Measurements from ENCODE around the gene EFHD1.

DNA sequence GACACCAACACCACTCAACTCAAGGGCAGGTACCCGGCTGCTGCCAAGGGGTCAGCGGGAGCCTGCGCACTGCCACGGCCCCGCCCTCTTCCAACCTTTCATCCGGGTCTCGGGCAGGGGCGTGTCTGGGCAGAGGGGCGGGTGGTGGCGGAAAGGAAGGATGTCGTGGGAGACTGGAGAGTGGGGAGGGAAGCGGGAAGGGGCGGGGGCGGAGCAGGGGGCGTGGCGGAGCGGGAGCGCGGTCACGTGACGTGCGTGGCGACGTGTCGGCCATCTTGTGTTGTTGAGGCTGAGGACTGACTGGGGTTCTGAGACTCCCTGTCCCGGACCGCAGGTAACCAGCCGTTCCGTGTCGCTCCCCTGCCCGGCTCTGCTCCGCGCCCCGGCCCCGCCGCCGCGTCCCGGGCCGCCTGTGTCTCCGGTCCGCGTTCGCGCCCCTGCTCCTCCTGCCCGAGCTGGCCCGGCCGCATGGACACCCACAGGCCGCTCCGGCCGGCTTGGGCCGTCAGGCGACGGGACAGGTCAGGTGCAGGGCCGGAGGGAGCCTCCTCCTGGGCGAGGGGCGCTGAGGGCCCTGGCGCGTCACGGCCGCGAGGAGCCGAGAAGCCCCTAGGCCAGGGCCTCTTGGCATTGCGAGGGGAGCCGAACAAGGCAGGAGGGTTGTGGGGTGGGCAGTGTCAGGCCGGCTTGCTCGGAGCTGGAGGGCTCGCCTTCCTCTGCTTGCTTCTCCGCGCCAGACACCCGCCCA is 63.8 kb downstream of the EFHD1 start, which contains the start of gene GIGYF2:
- TF ChIP-seq, protein P1, sequence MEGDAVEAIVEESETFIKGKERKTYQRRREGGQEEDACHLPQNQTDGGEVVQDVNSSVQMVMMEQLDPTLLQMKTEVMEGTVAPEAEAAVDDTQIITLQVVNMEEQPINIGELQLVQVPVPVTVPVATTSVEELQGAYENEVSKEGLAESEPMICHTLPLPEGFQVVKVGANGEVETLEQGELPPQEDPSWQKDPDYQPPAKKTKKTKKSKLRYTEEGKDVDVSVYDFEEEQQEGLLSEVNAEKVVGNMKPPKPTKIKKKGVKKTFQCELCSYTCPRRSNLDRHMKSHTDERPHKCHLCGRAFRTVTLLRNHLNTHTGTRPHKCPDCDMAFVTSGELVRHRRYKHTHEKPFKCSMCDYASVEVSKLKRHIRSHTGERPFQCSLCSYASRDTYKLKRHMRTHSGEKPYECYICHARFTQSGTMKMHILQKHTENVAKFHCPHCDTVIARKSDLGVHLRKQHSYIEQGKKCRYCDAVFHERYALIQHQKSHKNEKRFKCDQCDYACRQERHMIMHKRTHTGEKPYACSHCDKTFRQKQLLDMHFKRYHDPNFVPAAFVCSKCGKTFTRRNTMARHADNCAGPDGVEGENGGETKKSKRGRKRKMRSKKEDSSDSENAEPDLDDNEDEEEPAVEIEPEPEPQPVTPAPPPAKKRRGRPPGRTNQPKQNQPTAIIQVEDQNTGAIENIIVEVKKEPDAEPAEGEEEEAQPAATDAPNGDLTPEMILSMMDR (conservative IDR thresholded peaks at IDR 0.05; ENCODE audit: low read depth, low read length) = no peak
- no peak for TF ChIP-seq EZH2 (IDR thresholded peaks at IDR 0.05; ENCODE audit: borderline replicate concordance, low read depth, low read length, poor library complexity, severe bottlenecking)
